AG10803 (cell line): Measurements from ENCODE around the gene FHIT.

Experiments
- DNase-seq: peaks from one replicate; pipeline ENCODE4 v3.0.0; 2010; ENCODE audit warnings: low read depth
- H3K4me3 ChIP-seq: 2 replicates; pipeline ENCODE4 v1.5.1; 2011; ENCODE audit warnings: mild to moderate bottlenecking, low read length, control low read depth
- TF ChIP-seq, protein P1 (sequence below): conservative IDR thresholded peaks from 2 replicates; pipeline ENCODE4 v1.5.1; 2011; ENCODE audit warnings: mild to moderate bottlenecking, low read length, control low read depth, inconsistent platforms

Gene FHIT

DNA sequence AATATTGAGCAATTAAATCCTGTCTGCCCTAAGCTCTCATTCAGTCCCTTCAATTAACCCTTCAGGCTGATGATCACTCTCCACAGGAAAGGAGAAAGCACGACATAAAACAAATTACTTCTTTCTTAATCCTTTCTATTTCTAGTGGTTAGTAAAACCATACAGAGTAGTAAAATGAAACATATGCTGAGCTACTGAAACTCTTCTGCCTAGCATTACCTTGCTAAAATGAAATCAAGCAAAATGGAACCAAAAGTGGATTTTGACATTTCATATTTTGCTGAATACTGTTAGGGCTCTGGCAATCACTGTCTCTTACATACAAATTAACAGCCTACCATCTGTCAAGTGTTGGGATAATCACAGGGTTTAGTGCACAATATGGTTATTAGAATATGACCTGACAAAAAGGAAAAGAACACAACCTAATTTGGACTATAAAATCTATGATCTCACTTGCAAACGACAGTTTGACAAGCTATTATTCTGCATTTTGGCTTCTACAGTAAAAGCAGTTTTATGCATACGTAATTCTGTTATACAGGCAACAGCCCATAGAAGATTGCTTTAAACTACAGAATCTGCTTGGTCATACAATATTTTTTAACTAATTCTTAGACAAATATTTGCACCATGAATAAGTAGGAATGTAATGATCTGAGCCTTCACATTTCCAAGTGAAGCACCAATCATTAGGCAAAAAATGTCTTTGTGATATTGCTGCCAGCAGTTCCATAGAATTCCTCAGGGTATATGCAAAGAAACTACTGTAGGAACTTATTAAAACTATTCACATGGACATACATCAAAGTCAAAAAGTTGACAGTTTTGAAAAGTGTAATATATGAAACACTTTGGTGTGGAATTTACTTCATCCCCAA lies 105.0 kb downstream of the FHIT start:
- no peak for DNase-seq
- TF ChIP-seq, protein P1, sequence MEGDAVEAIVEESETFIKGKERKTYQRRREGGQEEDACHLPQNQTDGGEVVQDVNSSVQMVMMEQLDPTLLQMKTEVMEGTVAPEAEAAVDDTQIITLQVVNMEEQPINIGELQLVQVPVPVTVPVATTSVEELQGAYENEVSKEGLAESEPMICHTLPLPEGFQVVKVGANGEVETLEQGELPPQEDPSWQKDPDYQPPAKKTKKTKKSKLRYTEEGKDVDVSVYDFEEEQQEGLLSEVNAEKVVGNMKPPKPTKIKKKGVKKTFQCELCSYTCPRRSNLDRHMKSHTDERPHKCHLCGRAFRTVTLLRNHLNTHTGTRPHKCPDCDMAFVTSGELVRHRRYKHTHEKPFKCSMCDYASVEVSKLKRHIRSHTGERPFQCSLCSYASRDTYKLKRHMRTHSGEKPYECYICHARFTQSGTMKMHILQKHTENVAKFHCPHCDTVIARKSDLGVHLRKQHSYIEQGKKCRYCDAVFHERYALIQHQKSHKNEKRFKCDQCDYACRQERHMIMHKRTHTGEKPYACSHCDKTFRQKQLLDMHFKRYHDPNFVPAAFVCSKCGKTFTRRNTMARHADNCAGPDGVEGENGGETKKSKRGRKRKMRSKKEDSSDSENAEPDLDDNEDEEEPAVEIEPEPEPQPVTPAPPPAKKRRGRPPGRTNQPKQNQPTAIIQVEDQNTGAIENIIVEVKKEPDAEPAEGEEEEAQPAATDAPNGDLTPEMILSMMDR: no peak
- H3K4me3 ChIP-seq: no peak overlapping the region

DNA sequence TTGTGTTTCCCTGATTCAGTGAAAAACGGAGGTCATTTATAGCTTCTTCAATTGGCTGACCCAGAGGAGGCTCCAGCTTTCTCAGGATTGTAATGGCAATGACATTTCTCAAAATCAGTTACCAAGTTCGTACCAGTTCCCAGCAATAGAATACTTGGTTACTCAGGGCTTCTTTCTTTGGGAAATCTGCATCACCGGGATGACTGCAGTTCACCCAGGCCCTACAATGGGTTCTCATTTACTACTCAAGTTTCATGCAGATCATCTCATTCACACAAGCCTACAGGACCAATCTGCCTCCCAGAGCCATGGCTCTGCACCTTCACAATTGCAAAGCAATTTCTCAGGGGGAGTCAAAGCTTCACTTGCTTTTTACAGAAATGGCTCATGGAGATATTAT lies 109.6 kb downstream of the FHIT start:
- TF ChIP-seq, protein P1: no peak
- no peak for DNase-seq
- H3K4me3 ChIP-seq: no peak overlapping the region

DNA sequence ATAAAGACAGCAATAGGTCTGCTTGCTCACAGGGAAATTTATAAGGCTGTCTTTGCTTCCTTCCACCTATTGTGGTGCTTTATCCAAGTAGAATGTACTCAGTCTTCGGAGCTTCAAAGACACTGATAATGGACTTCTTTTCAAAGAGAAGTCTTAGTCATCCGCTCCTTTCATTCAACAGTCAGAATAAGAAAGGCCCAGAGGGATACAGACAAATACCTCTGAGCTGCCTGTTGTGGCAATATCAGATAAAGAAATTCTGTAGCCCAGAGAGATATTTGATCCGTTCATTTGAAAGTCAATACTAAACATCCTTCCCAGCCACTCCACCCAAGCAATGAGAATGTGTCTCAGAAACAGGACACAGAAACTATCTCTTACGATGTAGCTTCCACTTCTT lies 110.0 kb downstream of the FHIT start:
- H3K4me3 ChIP-seq: no peak overlapping the region
- TF ChIP-seq, protein P1: no peak
- DNase-seq: no peak

DNA sequence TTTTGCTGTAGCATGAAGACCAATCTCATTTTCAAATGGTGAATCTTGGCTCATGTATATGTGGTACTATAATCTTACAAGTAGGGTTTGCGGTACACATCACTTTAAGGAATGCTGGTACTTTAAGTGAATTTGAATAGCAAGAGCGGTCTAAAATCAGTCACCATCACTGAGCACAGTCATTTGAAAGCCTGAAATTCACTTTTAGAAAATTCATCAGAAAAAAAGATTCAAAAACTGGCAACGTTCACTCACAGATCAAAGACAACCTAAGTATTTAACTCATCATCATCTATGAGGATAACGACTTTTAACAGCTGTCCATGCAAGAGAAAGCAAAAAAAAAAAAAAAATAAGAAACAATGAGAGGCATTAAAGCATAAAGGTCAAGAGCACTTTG lies 111.6 kb downstream of the FHIT start:
- no peak overlapping the region for H3K4me3 ChIP-seq
- DNase-seq: no peak
- TF ChIP-seq, protein P1: no peak

DNA sequence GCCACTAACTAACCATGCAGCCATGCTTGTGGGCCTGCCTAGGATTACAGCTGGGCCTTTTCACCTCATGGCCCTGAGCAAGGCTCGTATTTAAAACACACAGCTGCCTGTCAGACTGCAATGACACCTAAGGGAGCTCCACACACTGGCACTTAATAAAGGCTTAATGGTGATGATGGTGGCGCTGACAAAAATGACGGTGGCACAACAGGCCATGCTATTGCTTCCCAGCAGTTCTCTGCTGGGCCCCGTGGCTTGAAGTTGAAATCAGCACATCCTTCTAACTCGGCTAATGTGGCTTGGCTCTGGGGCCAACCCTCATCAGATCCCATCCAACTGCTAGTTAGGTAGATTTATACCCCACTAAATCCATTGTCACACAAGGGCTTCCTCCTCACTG lies 112.9 kb downstream of the FHIT start:
- TF ChIP-seq, protein P1: no peak
- no peak for DNase-seq
- H3K4me3 ChIP-seq: no peak overlapping the region

DNA sequence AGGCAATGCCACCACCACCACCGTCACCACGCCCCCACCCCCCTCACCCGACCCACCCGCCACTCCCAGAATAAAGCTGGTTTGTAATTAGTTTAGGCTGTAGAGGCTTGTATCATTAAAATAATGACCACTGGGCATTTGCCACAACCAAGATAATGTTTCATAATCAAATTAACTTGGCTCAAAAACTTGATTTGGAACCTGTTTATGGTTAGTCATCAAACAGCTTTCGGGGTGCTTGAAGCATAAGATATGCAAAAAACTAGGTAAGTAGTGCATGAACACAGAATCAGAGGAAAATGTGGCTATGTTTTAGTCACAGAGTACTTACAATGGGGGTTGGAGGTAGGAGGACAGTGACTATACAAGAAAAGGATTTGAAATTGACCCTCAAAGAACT lies 115.1 kb downstream of the FHIT start:
- no peak overlapping the region for H3K4me3 ChIP-seq
- no peak for DNase-seq
- TF ChIP-seq, protein P1: no peak

DNA sequence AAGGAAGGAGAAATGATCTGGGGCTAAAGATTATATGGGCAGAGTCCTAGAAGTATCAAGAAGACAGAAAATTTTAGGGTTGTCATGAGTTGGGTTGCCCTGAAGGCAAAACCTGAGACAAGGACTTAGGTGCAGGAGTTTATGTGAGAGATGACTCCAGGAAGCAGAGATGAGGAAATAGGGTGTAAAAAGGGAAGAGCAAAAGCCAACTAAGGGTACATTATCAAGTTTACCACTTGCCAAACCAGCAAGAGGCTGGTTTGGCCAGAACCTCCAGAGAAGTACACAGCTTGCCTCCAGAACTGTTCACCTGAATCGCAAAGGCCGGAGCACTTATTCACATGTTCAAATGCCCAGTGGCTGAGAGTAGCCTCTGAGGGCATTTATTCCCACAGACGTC lies 116.7 kb downstream of the FHIT start:
- H3K4me3 ChIP-seq: no peak overlapping the region
- TF ChIP-seq, protein P1: no peak
- no peak for DNase-seq
